GM12891 (cell line): Measurements from ENCODE around the gene CEBPZOS.

Experiments
- POLR2A ChIP-seq: IDR thresholded peaks from 2 replicates; pipeline ENCODE4 v1.6.1; 2011; ENCODE audit warnings: low read depth, low read length, control low read depth
- POLR2AphosphoS5 ChIP-seq: IDR thresholded peaks from 2 replicates; pipeline ENCODE4 v1.6.1; 2011; ENCODE audit warnings: low read depth, low read length, control low read depth
- TAF1 ChIP-seq: IDR thresholded peaks from 2 replicates; pipeline ENCODE4 v1.6.1; 2011; ENCODE audit warnings: low read depth, low read length, control low read depth

DNA sequence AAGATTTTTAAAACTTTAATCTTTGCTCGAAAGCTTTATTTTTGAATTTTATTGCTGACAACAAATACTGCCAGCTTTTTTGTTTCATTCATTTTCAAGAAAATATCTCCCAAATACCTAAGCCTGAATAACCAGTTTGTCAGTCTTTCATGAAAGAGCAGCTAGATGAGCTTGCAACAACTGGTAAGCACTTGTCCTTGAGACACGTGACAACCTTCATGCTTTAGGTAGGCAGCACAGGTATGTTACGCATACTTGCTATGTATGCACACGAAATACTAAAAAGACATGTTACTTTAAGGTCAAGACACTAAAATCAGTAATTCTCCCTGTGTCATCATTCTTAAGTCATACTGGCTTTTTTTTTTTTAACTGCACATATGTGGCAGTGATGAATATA is 22.8 kb downstream of the CEBPZOS start:
- TF ChIP-seq POLR2AphosphoS5 (no peak), POLR2A (no peak), TAF1 (no peak)
